Neural progenitor cell (in vitro differentiated cells): ENCODE data around the gene SRRM2.

Experiments
- CTCF ChIP-seq: fragments of 200-600 bp; sonication (generic); IDR thresholded peaks from 2 replicates; pipeline ENCODE4 v1.5.1; 2017; ENCODE audit warnings: antibody characterized with exemption, mild to moderate bottlenecking
- EZH2phosphoT487 ChIP-seq: fragments of 200-600 bp; sonication (generic); IDR thresholded peaks from 2 replicates; pipeline ENCODE4 v1.6.1; 2017; ENCODE audit warnings: antibody characterized with exemption

- no peak for TF ChIP-seq CTCF
- TF ChIP-seq EZH2phosphoT487 = no peak
Measured at GRCh38 chr16:2715064-2715463, 37.4 kb upstream of the SRRM2 start.
